ENCODE measurements around the gene SLC44A3. TPM values are rescaled to one million over a fixed set of nuclear protein-coding genes. Genes with fewer than 3 reads are reported as not detected.

Gene SLC44A3, protein sequence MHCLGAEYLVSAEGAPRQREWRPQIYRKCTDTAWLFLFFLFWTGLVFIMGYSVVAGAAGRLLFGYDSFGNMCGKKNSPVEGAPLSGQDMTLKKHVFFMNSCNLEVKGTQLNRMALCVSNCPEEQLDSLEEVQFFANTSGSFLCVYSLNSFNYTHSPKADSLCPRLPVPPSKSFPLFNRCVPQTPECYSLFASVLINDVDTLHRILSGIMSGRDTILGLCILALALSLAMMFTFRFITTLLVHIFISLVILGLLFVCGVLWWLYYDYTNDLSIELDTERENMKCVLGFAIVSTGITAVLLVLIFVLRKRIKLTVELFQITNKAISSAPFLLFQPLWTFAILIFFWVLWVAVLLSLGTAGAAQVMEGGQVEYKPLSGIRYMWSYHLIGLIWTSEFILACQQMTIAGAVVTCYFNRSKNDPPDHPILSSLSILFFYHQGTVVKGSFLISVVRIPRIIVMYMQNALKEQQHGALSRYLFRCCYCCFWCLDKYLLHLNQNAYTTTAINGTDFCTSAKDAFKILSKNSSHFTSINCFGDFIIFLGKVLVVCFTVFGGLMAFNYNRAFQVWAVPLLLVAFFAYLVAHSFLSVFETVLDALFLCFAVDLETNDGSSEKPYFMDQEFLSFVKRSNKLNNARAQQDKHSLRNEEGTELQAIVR
- total RNA-seq (2014; rRNA removed; shearing (Covaris generic)) (2.9 and 6.8 TPM in 2 replicates), polyA plus RNA-seq (2016; fragmentation: Nextera tagmentation; extraction: Ambion mirVana) (4.0 and 4.5 TPM in 2 replicates)
- long read RNA-seq, partial matches to known transcripts: 0 of 2 reads
- long read RNA-seq, other reads (novel, unspliced or antisense): 0 of 2 reads

DNA sequence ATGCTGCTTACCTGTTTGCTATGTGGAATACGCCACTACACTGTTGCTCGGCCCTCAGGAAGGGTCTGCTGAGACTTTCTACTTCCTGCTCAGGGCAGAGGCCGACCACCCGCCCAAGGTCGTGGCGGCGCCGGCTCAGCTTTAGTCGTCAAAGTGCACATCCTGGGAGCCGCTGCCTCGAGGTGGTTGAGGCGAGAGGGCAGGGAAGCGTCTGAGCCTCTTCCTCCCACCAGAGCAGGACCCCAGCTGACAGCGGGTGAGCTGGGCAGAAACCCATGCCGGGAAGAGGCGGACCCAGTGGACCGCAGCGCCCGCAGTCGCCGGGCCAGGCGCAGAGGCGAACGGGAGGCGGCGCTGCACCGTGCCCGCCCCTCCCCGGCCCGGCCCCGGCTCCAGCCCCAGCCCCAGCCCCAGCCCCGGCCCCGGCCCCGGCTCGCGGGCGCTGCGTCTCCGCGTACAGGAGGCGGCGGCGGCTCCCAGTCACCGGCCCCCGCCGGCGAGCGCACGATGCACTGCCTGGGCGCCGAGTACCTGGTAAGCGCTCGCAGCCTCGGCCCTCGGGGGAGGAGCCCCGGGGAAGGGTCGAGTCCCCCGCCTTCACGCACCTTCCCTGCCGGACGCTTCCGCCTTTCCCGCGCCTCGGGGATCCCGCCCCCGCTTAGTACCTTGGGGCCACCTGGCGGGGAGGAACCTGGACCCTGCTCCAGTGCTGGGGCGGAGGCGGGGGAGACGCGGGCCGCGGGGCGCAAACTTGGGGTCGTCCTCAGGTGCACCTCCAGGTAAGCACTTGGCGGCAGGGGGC lies at the start of gene SLC44A3:
Gene SLC44A3 (plus strand): TSS at position 413 of the 802 bp plus-strand sequence. CDS start 95 bp downstream, at position 508.
- H3K27ac ChIP-seq (ENCODE audit: low read depth): no peak within 1 kb of the TSS
- H3K27me3 Mint-ChIP-seq (ENCODE audit: insufficient read depth, low read depth, poor library complexity): peaks cover 6% of the 10 kb centered on the region
- peaks cover 14% of the 10 kb centered on the region for H3K4me1 ChIP-seq (ENCODE audit: insufficient read depth)
- DNase-seq (ENCODE audit: low spot score) (peak; percentile 84), ATAC-seq (peak; percentile 92)
- no peaks in the 10 kb centered on the region for H3K36me3 ChIP-seq (ENCODE audit: insufficient read depth)
- peak within 1 kb of the TSS; percentile 85 for H3K4me3 Mint-ChIP-seq
- H3K27ac Mint-ChIP-seq: peak within 1 kb of the TSS; percentile 81; the same call in 1 of the 2 replicates
- peak within 1 kb of the TSS; percentile 95 for H3K4me2 ChIP-seq
- H3K9me2 ChIP-seq (ENCODE audit: insufficient read depth): no peaks in the 10 kb centered on the region
- H3K9me3 Mint-ChIP-seq: no peaks in the 10 kb centered on the region; the same call in 2 of the 3 replicates
- no peaks in the 10 kb centered on the region for H4K20me1 ChIP-seq (replicated peaks; ENCODE audit: insufficient read depth)
- H3K79me2 ChIP-seq (replicated peaks; ENCODE audit: insufficient read depth): no peaks in the 10 kb centered on the region
- TF ChIP-seq, protein P1, sequence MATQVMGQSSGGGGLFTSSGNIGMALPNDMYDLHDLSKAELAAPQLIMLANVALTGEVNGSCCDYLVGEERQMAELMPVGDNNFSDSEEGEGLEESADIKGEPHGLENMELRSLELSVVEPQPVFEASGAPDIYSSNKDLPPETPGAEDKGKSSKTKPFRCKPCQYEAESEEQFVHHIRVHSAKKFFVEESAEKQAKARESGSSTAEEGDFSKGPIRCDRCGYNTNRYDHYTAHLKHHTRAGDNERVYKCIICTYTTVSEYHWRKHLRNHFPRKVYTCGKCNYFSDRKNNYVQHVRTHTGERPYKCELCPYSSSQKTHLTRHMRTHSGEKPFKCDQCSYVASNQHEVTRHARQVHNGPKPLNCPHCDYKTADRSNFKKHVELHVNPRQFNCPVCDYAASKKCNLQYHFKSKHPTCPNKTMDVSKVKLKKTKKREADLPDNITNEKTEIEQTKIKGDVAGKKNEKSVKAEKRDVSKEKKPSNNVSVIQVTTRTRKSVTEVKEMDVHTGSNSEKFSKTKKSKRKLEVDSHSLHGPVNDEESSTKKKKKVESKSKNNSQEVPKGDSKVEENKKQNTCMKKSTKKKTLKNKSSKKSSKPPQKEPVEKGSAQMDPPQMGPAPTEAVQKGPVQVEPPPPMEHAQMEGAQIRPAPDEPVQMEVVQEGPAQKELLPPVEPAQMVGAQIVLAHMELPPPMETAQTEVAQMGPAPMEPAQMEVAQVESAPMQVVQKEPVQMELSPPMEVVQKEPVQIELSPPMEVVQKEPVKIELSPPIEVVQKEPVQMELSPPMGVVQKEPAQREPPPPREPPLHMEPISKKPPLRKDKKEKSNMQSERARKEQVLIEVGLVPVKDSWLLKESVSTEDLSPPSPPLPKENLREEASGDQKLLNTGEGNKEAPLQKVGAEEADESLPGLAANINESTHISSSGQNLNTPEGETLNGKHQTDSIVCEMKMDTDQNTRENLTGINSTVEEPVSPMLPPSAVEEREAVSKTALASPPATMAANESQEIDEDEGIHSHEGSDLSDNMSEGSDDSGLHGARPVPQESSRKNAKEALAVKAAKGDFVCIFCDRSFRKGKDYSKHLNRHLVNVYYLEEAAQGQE (IDR thresholded peaks at IDR 0.05; ENCODE audit: unreplicated experiment): no peak
- TF ChIP-seq NANOG (IDR thresholded peaks at IDR 0.05; ENCODE audit: borderline replicate concordance) (no peak), POLR2AphosphoS5 (IDR thresholded peaks at IDR 0.05; ENCODE audit: low read depth) (peak; percentile 59), STAT1 (IDR thresholded peaks at IDR 0.05; ENCODE audit: unreplicated experiment) (no peak), JUNB (IDR thresholded peaks at IDR 0.05; ENCODE audit: unreplicated experiment) (no peak), CREB1 (CRISPR knock-in tag; IDR thresholded peaks at IDR 0.05; ENCODE audit: low read depth) (no peak), EZH2phosphoT487 (IDR thresholded peaks at IDR 0.05; ENCODE audit: unreplicated experiment) (no peak)
- TF ChIP-seq, protein P2, sequence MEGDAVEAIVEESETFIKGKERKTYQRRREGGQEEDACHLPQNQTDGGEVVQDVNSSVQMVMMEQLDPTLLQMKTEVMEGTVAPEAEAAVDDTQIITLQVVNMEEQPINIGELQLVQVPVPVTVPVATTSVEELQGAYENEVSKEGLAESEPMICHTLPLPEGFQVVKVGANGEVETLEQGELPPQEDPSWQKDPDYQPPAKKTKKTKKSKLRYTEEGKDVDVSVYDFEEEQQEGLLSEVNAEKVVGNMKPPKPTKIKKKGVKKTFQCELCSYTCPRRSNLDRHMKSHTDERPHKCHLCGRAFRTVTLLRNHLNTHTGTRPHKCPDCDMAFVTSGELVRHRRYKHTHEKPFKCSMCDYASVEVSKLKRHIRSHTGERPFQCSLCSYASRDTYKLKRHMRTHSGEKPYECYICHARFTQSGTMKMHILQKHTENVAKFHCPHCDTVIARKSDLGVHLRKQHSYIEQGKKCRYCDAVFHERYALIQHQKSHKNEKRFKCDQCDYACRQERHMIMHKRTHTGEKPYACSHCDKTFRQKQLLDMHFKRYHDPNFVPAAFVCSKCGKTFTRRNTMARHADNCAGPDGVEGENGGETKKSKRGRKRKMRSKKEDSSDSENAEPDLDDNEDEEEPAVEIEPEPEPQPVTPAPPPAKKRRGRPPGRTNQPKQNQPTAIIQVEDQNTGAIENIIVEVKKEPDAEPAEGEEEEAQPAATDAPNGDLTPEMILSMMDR (conservative IDR thresholded peaks at IDR 0.05; ENCODE audit: low read depth in 2 of 2): peak in 1 of 2 experiments; percentile 30; a peak in 2 of 4 replicates
- TF ChIP-seq, protein P3, sequence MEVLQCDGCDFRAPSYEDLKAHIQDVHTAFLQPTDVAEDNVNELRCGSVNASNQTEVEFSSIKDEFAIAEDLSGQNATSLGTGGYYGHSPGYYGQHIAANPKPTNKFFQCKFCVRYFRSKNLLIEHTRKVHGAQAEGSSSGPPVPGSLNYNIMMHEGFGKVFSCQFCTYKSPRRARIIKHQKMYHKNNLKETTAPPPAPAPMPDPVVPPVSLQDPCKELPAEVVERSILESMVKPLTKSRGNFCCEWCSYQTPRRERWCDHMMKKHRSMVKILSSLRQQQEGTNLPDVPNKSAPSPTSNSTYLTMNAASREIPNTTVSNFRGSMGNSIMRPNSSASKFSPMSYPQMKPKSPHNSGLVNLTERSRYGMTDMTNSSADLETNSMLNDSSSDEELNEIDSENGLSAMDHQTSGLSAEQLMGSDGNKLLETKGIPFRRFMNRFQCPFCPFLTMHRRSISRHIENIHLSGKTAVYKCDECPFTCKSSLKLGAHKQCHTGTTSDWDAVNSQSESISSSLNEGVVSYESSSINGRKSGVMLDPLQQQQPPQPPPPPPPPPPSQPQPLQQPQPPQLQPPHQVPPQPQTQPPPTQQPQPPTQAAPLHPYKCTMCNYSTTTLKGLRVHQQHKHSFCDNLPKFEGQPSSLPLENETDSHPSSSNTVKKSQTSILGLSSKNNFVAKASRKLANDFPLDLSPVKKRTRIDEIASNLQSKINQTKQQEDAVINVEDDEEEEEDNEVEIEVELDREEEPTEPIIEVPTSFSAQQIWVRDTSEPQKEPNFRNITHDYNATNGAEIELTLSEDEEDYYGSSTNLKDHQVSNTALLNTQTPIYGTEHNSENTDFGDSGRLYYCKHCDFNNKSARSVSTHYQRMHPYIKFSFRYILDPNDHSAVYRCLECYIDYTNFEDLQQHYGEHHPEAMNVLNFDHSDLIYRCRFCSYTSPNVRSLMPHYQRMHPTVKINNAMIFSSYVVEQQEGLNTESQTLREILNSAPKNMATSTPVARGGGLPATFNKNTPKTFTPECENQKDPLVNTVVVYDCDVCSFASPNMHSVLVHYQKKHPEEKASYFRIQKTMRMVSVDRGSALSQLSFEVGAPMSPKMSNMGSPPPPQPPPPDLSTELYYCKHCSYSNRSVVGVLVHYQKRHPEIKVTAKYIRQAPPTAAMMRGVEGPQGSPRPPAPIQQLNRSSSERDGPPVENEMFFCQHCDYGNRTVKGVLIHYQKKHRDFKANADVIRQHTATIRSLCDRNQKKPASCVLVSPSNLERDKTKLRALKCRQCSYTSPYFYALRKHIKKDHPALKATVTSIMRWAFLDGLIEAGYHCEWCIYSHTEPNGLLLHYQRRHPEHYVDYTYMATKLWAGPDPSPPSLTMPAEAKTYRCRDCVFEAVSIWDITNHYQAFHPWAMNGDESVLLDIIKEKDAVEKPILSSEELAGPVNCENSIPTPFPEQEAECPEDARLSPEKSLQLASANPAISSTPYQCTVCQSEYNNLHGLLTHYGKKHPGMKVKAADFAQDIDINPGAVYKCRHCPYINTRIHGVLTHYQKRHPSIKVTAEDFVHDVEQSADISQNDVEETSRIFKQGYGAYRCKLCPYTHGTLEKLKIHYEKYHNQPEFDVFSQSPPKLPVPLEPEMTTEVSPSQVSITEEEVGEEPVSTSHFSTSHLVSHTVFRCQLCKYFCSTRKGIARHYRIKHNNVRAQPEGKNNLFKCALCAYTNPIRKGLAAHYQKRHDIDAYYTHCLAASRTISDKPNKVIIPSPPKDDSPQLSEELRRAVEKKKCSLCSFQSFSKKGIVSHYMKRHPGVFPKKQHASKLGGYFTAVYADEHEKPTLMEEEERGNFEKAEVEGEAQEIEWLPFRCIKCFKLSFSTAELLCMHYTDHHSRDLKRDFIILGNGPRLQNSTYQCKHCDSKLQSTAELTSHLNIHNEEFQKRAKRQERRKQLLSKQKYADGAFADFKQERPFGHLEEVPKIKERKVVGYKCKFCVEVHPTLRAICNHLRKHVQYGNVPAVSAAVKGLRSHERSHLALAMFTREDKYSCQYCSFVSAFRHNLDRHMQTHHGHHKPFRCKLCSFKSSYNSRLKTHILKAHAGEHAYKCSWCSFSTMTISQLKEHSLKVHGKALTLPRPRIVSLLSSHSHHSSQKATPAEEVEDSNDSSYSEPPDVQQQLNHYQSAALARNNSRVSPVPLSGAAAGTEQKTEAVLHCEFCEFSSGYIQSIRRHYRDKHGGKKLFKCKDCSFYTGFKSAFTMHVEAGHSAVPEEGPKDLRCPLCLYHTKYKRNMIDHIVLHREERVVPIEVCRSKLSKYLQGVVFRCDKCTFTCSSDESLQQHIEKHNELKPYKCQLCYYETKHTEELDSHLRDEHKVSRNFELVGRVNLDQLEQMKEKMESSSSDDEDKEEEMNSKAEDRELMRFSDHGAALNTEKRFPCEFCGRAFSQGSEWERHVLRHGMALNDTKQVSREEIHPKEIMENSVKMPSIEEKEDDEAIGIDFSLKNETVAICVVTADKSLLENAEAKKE (CRISPR knock-in tag; IDR thresholded peaks at IDR 0.05): no peak
- TF ChIP-seq, protein P4, sequence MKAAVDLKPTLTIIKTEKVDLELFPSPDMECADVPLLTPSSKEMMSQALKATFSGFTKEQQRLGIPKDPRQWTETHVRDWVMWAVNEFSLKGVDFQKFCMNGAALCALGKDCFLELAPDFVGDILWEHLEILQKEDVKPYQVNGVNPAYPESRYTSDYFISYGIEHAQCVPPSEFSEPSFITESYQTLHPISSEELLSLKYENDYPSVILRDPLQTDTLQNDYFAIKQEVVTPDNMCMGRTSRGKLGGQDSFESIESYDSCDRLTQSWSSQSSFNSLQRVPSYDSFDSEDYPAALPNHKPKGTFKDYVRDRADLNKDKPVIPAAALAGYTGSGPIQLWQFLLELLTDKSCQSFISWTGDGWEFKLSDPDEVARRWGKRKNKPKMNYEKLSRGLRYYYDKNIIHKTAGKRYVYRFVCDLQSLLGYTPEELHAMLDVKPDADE (IDR thresholded peaks at IDR 0.05): peak; percentile 25; the same call in 1 of the 2 replicates
- peaks cover 13% of the 10 kb centered on the region; the same call in 2 of the 3 replicates for H3K36me3 Mint-ChIP-seq (ENCODE audit: low read depth)
- peak within 1 kb of the TSS; percentile 100 for H2AFZ ChIP-seq
- peak within 1 kb of the TSS; percentile 83 for H3K4me3 ChIP-seq
- H3K27me3 ChIP-seq (ENCODE audit: insufficient read depth): peaks cover 8% of the 10 kb centered on the region
- 0 out of 2 replicates have a peak, but pooled peaks cover 3% of the 10 kb centered on the region for H3F3A ChIP-seq (replicated peaks; ENCODE audit: low read depth)
- H3K4me1 Mint-ChIP-seq: peaks cover 20% of the 10 kb centered on the region

Measured in GM23338 (cell line).